HG03439 (cell line): ENCODE data around the gene HHIP.

ENCODE experiments used
- ATAC-seq: cut with Tn5 transposase; IDR thresholded peaks from one replicate; pipeline ENCODE4 v1.9.1; 2021; ENCODE audit warnings: mild to moderate bottlenecking, moderate library complexity; ENCODE audit not compliant: unreplicated experiment

Gene HHIP

GRCh38 chr4:144645631-144646522 lies at the start of gene HHIP:
TSS of gene HHIP (plus strand) at chr4:144646156. CDS start at chr4:144646676, 520 bp downstream.
- no peak for ATAC-seq

GRCh38 chr4:144597171-144597570 lies 48.8 kb upstream of the HHIP start:
- ATAC-seq: no peak

GRCh38 chr4:144599621-144600020 lies 46.3 kb upstream of the HHIP start:
- ATAC-seq: no peak

- ATAC-seq: no peak
Measured at GRCh38 chr4:144611850-144612249, 34.1 kb upstream of the HHIP start.

GRCh38 chr4:144614850-144615585 lies 30.9 kb upstream of the HHIP start:
- ATAC-seq: no peak

GRCh38 chr4:144621681-144622080 lies 24.3 kb upstream of the HHIP start:
- no peak for ATAC-seq

- ATAC-seq: no peak
Measured at GRCh38 chr4:144627663-144628076, 18.3 kb upstream of the HHIP start.

- ATAC-seq: no peak
Measured at GRCh38 chr4:144633215-144633614, 12.7 kb upstream of the HHIP start.

- peak; percentile 100 for ATAC-seq
Measured at GRCh38 chr4:144634978-144635747, 10.8 kb upstream of the HHIP start.

- no peak for ATAC-seq
Measured at GRCh38 chr4:144644368-144645101, 1.4 kb upstream of the HHIP start.

- no peak for ATAC-seq
Measured at GRCh38 chr4:144645102-144645630, 790 bp upstream of the HHIP start.

GRCh38 chr4:144646523-144647094 lies 653 bp downstream of the HHIP start:
- no peak for ATAC-seq

GRCh38 chr4:144647095-144647561 lies 1.2 kb downstream of the HHIP start:
- ATAC-seq: no peak

- ATAC-seq: no peak
Measured at GRCh38 chr4:144647590-144647989, 1.6 kb downstream of the HHIP start.

GRCh38 chr4:144648042-144648441 lies 2.1 kb downstream of the HHIP start:
- ATAC-seq: no peak

- no peak for ATAC-seq
Measured at GRCh38 chr4:144649646-144650045, 3.7 kb downstream of the HHIP start.

GRCh38 chr4:144650311-144651005 lies 4.5 kb downstream of the HHIP start:
- ATAC-seq: no peak

GRCh38 chr4:144653781-144654545 lies 8.0 kb downstream of the HHIP start:
- ATAC-seq: no peak
